Measurements from ENCODE around the gene PAF1. TPM values are rescaled to one million over a fixed set of nuclear protein-coding genes. Genes with fewer than 3 reads are reported as not detected.

PAF1 gene
- total and polyA plus RNA-seq, 8 donors: 7.0 to 77.2 (median 29.4) TPM

GRCh38 chr19:39412100-39412866 lies 21.4 kb upstream of the PAF1 start, which contains the start of gene PLEKHG2:
TSS of gene PLEKHG2 (plus strand) at chr19:39412669. CDS start at chr19:39414087, 1,418 bp downstream.
- peaks cover 23 to 70% (median 68%) of the 10 kb centered on the region in 4 donors for H3K4me1 ChIP-seq

GRCh38 chr19:39411832-39412099 lies 20.9 kb upstream of the PAF1 start:
- H3K9me3 ChIP-seq: no peaks in the 10 kb centered on the region
- WGBS, 5 donors: 0% methylated on average over 7 of the region's 7 CpGs
- no peak for TF ChIP-seq POLR2AphosphoS5 (IDR thresholded peaks at IDR 0.05)
- no peak for TF ChIP-seq POLR2A (IDR thresholded peaks at IDR 0.05)
- TF ChIP-seq EP300 (IDR thresholded peaks at IDR 0.05): no peak
- TF ChIP-seq CTCF (IDR thresholded peaks at IDR 0.05): peak in 6 of 7 experiments; percentile 79 to 99 (median 94)
- peak; percentile 96 to 97 for DNase-seq
- intact Hi-C loops (cut with DNase I; ENCODE audit: low total_unique reads): no loop called here
- H3K27ac ChIP-seq: peak overlapping the region; percentile 71 to 100 (median 98)
- no peaks in the 10 kb centered on the region for H3K27me3 ChIP-seq
- peaks cover 23 to 71% (median 63%) of the 10 kb centered on the region in 4 donors for H3K4me1 ChIP-seq
- H3K4me3 ChIP-seq: peak overlapping the region; percentile 91 to 95 (median 93)
- peaks cover 17 to 28% (median 21%) of the 10 kb centered on the region in 4 donors for H3K36me3 ChIP-seq

More at GRCh38 chr19:39412100-39412866, 21.4 kb upstream of the PAF1 start, which contains the start of gene PLEKHG2:
- DNase-seq: peak; percentile 97 to 99
- intact Hi-C loops (cut with DNase I; ENCODE audit: low total_unique reads): no loop called here
- peak within 1 kb of the TSS; percentile 91 to 95 (median 93) for H3K4me3 ChIP-seq
- peaks cover 18 to 28% (median 23%) of the 10 kb centered on the region in 4 donors for H3K36me3 ChIP-seq
- H3K27me3 ChIP-seq: no peaks in the 10 kb centered on the region
- H3K9me3 ChIP-seq: no peaks in the 10 kb centered on the region
- peak; percentile 74 to 99 (median 97) for TF ChIP-seq POLR2AphosphoS5 (IDR thresholded peaks at IDR 0.05)
- peak in 4 of 7 experiments; percentile 69 to 85 (median 78) for TF ChIP-seq CTCF (IDR thresholded peaks at IDR 0.05)
- no peak for TF ChIP-seq EP300 (IDR thresholded peaks at IDR 0.05)
- TF ChIP-seq POLR2A (IDR thresholded peaks at IDR 0.05): peak in 2 of 4 donors; percentile 79 to 95
- WGBS, 5 donors: 0 to 1% (median 1%) methylated on average over 25 to 59 of the region's 60 CpGs
- peak within 1 kb of the TSS; percentile 92 to 100 (median 98) for H3K27ac ChIP-seq

- peak overlapping the region; percentile 92 to 100 (median 98) for H3K27ac ChIP-seq
- 6 to 11% (median 8%) methylated on average over 9 of the region's 9 CpGs for WGBS, 5 donors
- DNase-seq: peak; percentile 86 to 89
- peak overlapping the region; percentile 91 to 95 (median 93) for H3K4me3 ChIP-seq
- H3K4me1 ChIP-seq: peaks cover 23 to 71% (median 59%) of the 10 kb centered on the region in 4 donors
- no peaks in the 10 kb centered on the region for H3K9me3 ChIP-seq
- TF ChIP-seq POLR2A (IDR thresholded peaks at IDR 0.05): peak in 3 of 4 donors; percentile 79 to 85 (median 80)
- peak in 1 of 7 experiments; percentile 9 for TF ChIP-seq CTCF (IDR thresholded peaks at IDR 0.05)
- peak; percentile 5 to 99 (median 97) for TF ChIP-seq POLR2AphosphoS5 (IDR thresholded peaks at IDR 0.05)
- TF ChIP-seq EP300 (IDR thresholded peaks at IDR 0.05): no peak
- H3K36me3 ChIP-seq: peaks cover 15 to 23% (median 21%) of the 10 kb centered on the region in 4 donors
- no peaks in the 10 kb centered on the region for H3K27me3 ChIP-seq
- intact Hi-C loops (cut with DNase I; ENCODE audit: low total_unique reads): no loop called here
These were observed 20.4 kb upstream of the PAF1 start for GRCh38 chr19:39411081-39411831.

GRCh38 chr19:39410831-39411080 lies 19.9 kb upstream of the PAF1 start:
- H3K36me3 ChIP-seq: peaks cover 15 to 23% (median 20%) of the 10 kb centered on the region in 4 donors
- TF ChIP-seq POLR2A (IDR thresholded peaks at IDR 0.05): no peak
- TF ChIP-seq EP300 (IDR thresholded peaks at IDR 0.05): no peak
- TF ChIP-seq POLR2AphosphoS5 (IDR thresholded peaks at IDR 0.05): no peak
- no peak for TF ChIP-seq CTCF (IDR thresholded peaks at IDR 0.05)
- no peak for DNase-seq
- peak overlapping the region; percentile 91 to 95 (median 93) for H3K4me3 ChIP-seq
- 21 to 56% (median 47%) methylated on average over 1 of the region's 1 CpG for WGBS, 5 donors
- H3K9me3 ChIP-seq: no peaks in the 10 kb centered on the region
- H3K27ac ChIP-seq: peak overlapping the region; percentile 92 to 100 (median 98)
- H3K27me3 ChIP-seq: no peaks in the 10 kb centered on the region
- H3K4me1 ChIP-seq: peaks cover 26 to 76% (median 59%) of the 10 kb centered on the region in 4 donors
- intact Hi-C loops (cut with DNase I; ENCODE audit: low total_unique reads): no loop called here

Data from stomach (tissue), 9 donors.